K562 (cell line): ENCODE measurements around the gene SUSD3. TPM values are rescaled to one million over a fixed set of nuclear protein-coding genes. Genes with fewer than 3 reads are reported as not detected.

Experiments
- ATAC-seq: fragments of 200-7000 bp; cut with Tn5 transposase; 3 replicates; pipeline ENCODE4 v1.9.1; 2020; ENCODE audit warnings: moderate library complexity
- BruUV-seq: library from RNA; stranded (reverse); fragments of 400-500 nt; replicated peaks from 2 replicates; lab custom pipeline; 2021; lab: Mats Ljungman, UMichigan
- CTCF ChIA-PET: fragments of 300-600 bp; formaldehyde crosslinking; extraction: SDS; loops from one replicate; lab custom pipeline; 2021; ENCODE audit warnings: low intra/inter-chr PET ratio; lab: Yijun Ruan, JAX
- POLR2A ChIA-PET: fragments of 300-600, 350-650 bp; sonication (Branson Sonifier 250); formaldehyde crosslinking; extraction: SDS; loops from one replicate; lab custom pipeline; 2021; ENCODE audit warnings: antibody characterized with exemption, inconsistent platforms; lab: Yijun Ruan, JAX
- DNase-seq, 4 experiments: peaks; one replicate each; pipeline versions ENCODE4 v3.0.0 to v3.0.0-alpha.2; 2011 to 2018; ENCODE audit warnings: low spot score in 3 of 4, mixed read lengths in 3 of 4; ENCODE audit errors: extremely low read depth in 1 of 4
- FAIRE-seq: peaks from 2 replicates; lab custom pipeline; 2011; peaks lifted over from hg19 to GRCh38; lab: Jason Lieb, UNC
- H2AFZ ChIP-seq: 2 replicates; pipeline ENCODE4 v1.6.0; 2011; ENCODE audit warnings: low read depth, low read length, control low read depth, inconsistent platforms
- H3K27ac ChIP-seq: fragments of 200-600 bp; 3 replicates; pipeline ENCODE4 v1.8.0; 2011; ENCODE audit warnings: low read depth, mild to moderate bottlenecking, control low read depth, inconsistent platforms, low read length, moderate library complexity, mixed read lengths; ENCODE audit errors: extremely low read depth
- H3K27me3 ChIP-seq, 2 experiments: fragments of 300-600 bp in 1 of 2; 2 replicates in 1 of 2; 3 replicates in 1 of 2; pipeline versions ENCODE4 v1.6.0 to v1.8.0; 2011; ENCODE audit warnings: inconsistent platforms in 2 of 2, low read length in 2 of 2, mild to moderate bottlenecking in 1 of 2, mixed read lengths in 1 of 2, moderate library complexity in 1 of 2; ENCODE audit not compliant: control insufficient read depth in 2 of 2, insufficient read depth in 2 of 2
- H3K36me3 ChIP-seq: fragments of 300-600 bp; 3 replicates; pipeline ENCODE4 v1.8.0; 2011; ENCODE audit warnings: mild to moderate bottlenecking, low read length, inconsistent platforms; ENCODE audit not compliant: control insufficient read depth, insufficient read depth
- H3K4me1 ChIP-seq, 2 experiments: fragments of 200-600 bp in 1 of 2; replicated peaks in 1 of 2; 2 replicates in 1 of 2; 3 replicates in 1 of 2; pipeline versions ENCODE4 v1.5.1 to v1.8.0; 2011; ENCODE audit warnings: inconsistent platforms in 2 of 2, low read length in 2 of 2, mild to moderate bottlenecking in 1 of 2, mixed read lengths in 1 of 2, moderate library complexity in 1 of 2; ENCODE audit not compliant: control insufficient read depth in 2 of 2, insufficient read depth in 2 of 2
- H3K4me2 ChIP-seq: 2 replicates; pipeline ENCODE4 v1.6.1; 2011; ENCODE audit warnings: low read length, control low read depth, inconsistent platforms, mixed read lengths; ENCODE audit not compliant: insufficient read depth
- H3K4me3 ChIP-seq: fragments of 200-600 bp; sonication (generic), shearing (Covaris generic); 2 replicates; pipeline ENCODE4 v1.5.1; 2016; ENCODE audit warnings: control low read depth, inconsistent platforms
- H3K79me2 ChIP-seq: fragments of 200-600 bp; 3 replicates; pipeline ENCODE4 v1.8.0; 2011; ENCODE audit warnings: low read length, inconsistent platforms; ENCODE audit not compliant: control insufficient read depth, insufficient read depth
- H3K9ac ChIP-seq, 2 experiments: 2 replicates each; pipeline versions ENCODE4 v1.6.0 to v1.6.1; 2011; ENCODE audit warnings: low read depth in 2 of 2, low read length in 2 of 2, control low read depth in 1 of 2, inconsistent platforms in 1 of 2, mild to moderate bottlenecking in 1 of 2, mixed read lengths in 1 of 2; ENCODE audit not compliant: insufficient read depth in 1 of 2
- H3K9me1 ChIP-seq: one replicate; pipeline ENCODE4 v1.6.0; 2011; ENCODE audit warnings: inconsistent platforms, mild to moderate bottlenecking, low read length, moderate library complexity; ENCODE audit not compliant: control insufficient read depth, insufficient read depth
- H3K9me3 ChIP-seq: replicated peaks from 2 replicates; pipeline ENCODE4 v1.5.1; 2011; ENCODE audit warnings: low read depth, low read length, inconsistent platforms; ENCODE audit not compliant: control insufficient read depth, insufficient read depth
- H4K20me1 ChIP-seq: replicated peaks from 2 replicates; pipeline ENCODE4 v1.6.1; 2011; ENCODE audit warnings: low read length, inconsistent platforms, mixed read lengths; ENCODE audit not compliant: control insufficient read depth, insufficient read depth
- CBX2 ChIP-seq: fragments of 200-600 bp; sonication (generic); IDR thresholded peaks from one replicate; pipeline ENCODE4 v1.6.1; 2012; ENCODE audit warnings: mild to moderate bottlenecking, low read length, inconsistent platforms; ENCODE audit not compliant: insufficient read depth, poor library complexity, severe bottlenecking
- CC2D1A ChIP-seq: fragments of 450-650 bp; IDR thresholded peaks from 2 replicates; pipeline ENCODE4 v1.6.1; 2017; ENCODE audit warnings: mild to moderate bottlenecking
- DDX20 ChIP-seq: fragments of 450-650 bp; IDR thresholded peaks from 2 replicates; pipeline ENCODE4 v1.6.1; 2016; ENCODE audit warnings: missing genetic modification characterization, low read depth, mild to moderate bottlenecking, missing compliant biosample characterization, moderate library complexity
- E2F4 ChIP-seq: sonication (generic); formaldehyde crosslinking; IDR thresholded peaks from 2 replicates; pipeline ENCODE4 v1.8.0; 2022; ENCODE audit warnings: mild to moderate bottlenecking, low read depth, missing genetic modification reagents
- HIVEP1 ChIP-seq: fragments of 250-450 bp; sonication (Bioruptor Pico); IDR thresholded peaks from 2 replicates; pipeline ENCODE4 v1.4.0; 2020; ENCODE audit warnings: mild to moderate bottlenecking
- POLR2A ChIP-seq: fragments of 450-650 bp; conservative IDR thresholded peaks from 2 replicates; pipeline ENCODE4 v1.6.1; 2016
- STAT5A ChIP-seq: IDR thresholded peaks from 2 replicates; pipeline ENCODE4 v1.6.1; 2012; ENCODE audit warnings: low read length, inconsistent platforms, borderline replicate concordance
- TRIM24 ChIP-seq, 2 experiments: fragments of 450-650 bp; IDR thresholded peaks; 2 replicates each; pipeline ENCODE4 v1.6.1; 2016
- ZNF311 ChIP-seq: fragments of 250-450 bp; sonication (Bioruptor Pico); IDR thresholded peaks from 2 replicates; pipeline ENCODE4 v1.4.0; 2020; ENCODE audit warnings: mild to moderate bottlenecking, moderate library complexity
- ZNF347 ChIP-seq: fragments of 450-650 bp; formaldehyde crosslinking; IDR thresholded peaks from 2 replicates; pipeline ENCODE4 v1.4.0; 2020; ENCODE audit warnings: low read depth, mild to moderate bottlenecking, moderate library complexity
- WGBS: fragments of 100-300 bp; shearing (Covaris generic); methylation state at CpG from one replicate; pipeline ENCODE4 v1.1.6; 2016; ENCODE audit warnings: low coverage, mixed read lengths; ENCODE audit not compliant: insufficient coverage; ENCODE audit errors: missing lambda C conversion rate; 5-methylcytosine and 5-hydroxymethylcytosine counted together
- in situ Hi-C: fragments of 300-500 bp; cut with MboI; formaldehyde crosslinking; loops from 4 replicates; pipeline ENCODE4 v1.15.0; 2018; ENCODE audit warnings: inconsistent platforms, mixed read lengths
- intact Hi-C: fragments of 100-400 bp; cut with micrococcal nuclease; formaldehyde crosslinking; loops from 2 replicates; pipeline ENCODE4 v1.14.2; 2022
- polyA plus RNA-seq, 8 experiments: library from polyadenylated mRNA; depleted of rRNA in 4 of 8; stranded (reverse) in 5 of 8; unstranded in 3 of 8; fragments of >200 nt; fragmentation: Nextera tagmentation in 2 of 8; fragmentation: Illumina TruSeq in 1 of 8; extraction: Ambion mirVana in 2 of 8; extraction: Trizol in 1 of 8; gene quantifications; 2 replicates each; pipeline versions ENCODE4 v1.2.1 to v1.2.3, GENCODE V29; 2011 to 2014; ENCODE audit warnings: inconsistent platforms in 1 of 8, missing spikeins in 1 of 8
- total RNA-seq, 7 experiments: library from RNA; depleted of rRNA in 6 of 7; stranded (reverse); fragments of >200 nt in 6 of 7; fragmentation: Illumina TruSeq in 2 of 7; extraction: Trizol in 2 of 7; gene quantifications; 2 replicates each; pipeline versions ENCODE4 v1.2.1 to v1.2.3, GENCODE V29; 2011 to 2021; ENCODE audit warnings: low replicate concordance in 1 of 7
- TF ChIP-seq, protein P1 (sequence below): sonication (generic); formaldehyde crosslinking; IDR thresholded peaks from 2 replicates; pipeline ENCODE4 v1.8.0; 2023; ENCODE audit warnings: mild to moderate bottlenecking, missing genetic modification reagents
- TF ChIP-seq, protein P2 (sequence below): sonication (generic); formaldehyde crosslinking; IDR thresholded peaks from 2 replicates; pipeline ENCODE4 v1.9.0; 2022; ENCODE audit warnings: mild to moderate bottlenecking, missing genetic modification reagents
- TF ChIP-seq, protein P3 (sequence below): sonication (generic); formaldehyde crosslinking; IDR thresholded peaks from 2 replicates; pipeline ENCODE4 v1.8.0; 2022; ENCODE audit warnings: missing genetic modification reagents, mild to moderate bottlenecking, borderline replicate concordance

Gene SUSD3
- total and polyA plus RNA-seq, 9 of the 15 experiments (the other 6 are each of a cell fraction or from before 2014, with no cell fraction given), result 1.3 to 21.7 (median 11.4) TPM

- Histone ChIP-seq H3K79me2 (no peaks in the 10 kb centered on the region), H3K9me3 (no peaks in the 10 kb centered on the region), H3K4me1 (peaks cover 41 to 62% of the 10 kb centered on the region in 2 experiments), H3K4me3 (no peak overlapping the region), H3K9me1 (peaks cover 3% of the 10 kb centered on the region), H3K27ac (no peak overlapping the region), H3K9ac (peak overlapping the region in 1 of 2 experiments; percentile 46; a peak in 1 of 4 replicates), H3K27me3 (no peaks in the 10 kb centered on the region), H2AFZ (no peak overlapping the region), H3K36me3 (peaks cover 5% of the 10 kb centered on the region; the same call in 1 of the 3 replicates), H4K20me1 (no peaks in the 10 kb centered on the region), H3K4me2 (no peak overlapping the region)
- TF ChIP-seq CBX2, result no peak
- TF ChIP-seq STAT5A, result no peak
- no peak for FAIRE-seq
- no peak for ATAC-seq
- in situ Hi-C loops (no loop called here), intact Hi-C loops (no loop called here)
- WGBS, result 90% methylated on average over 12 of the region's 14 CpGs
- BruUV-seq, result no TSS peak
- DNase-seq, result no peak
- ChIA-PET CTCF (no interaction called here), POLR2A (interaction anchor here (1.0 kb wide), 1 partner anchor 15 kb away, joined by 5 read pairs; no protein-coding TSS in a partner anchor)
Measured at GRCh38 chr9:93110311-93110855, 51.9 kb downstream of the SUSD3 start.

DNA sequence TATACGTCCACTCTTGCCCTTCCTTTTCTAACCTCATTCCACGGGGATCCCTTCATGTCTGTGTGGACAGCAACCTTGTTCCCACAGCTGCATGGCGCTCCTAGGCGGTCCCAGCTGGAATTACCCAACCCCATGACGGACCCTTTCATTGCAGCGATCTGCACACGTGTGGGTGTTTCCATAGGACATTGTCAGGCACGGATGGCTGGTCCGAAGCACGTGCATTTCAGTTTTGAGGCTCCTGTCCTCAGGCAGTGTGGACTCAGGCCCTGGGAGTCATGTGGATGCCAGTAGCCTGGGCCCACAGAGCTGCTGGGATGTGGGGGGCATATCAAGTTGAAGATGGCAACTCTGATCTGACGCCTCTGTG, 52.5 kb downstream of the SUSD3 start:
- Histone ChIP-seq H3K27me3 (no peaks in the 10 kb centered on the region), H2AFZ (no peak overlapping the region), H3K4me1 (peaks cover 42 to 62% of the 10 kb centered on the region in 2 experiments), H3K79me2 (no peaks in the 10 kb centered on the region), H3K4me3 (no peak overlapping the region), H3K9me3 (no peaks in the 10 kb centered on the region), H3K9ac (peak overlapping the region in 1 of 2 experiments; percentile 46; a peak in 2 of 4 replicates), H3K9me1 (peaks cover 3% of the 10 kb centered on the region), H3K36me3 (peaks cover 5% of the 10 kb centered on the region; the same call in 1 of the 3 replicates), H3K4me2 (no peak overlapping the region), H3K27ac (no peak overlapping the region), H4K20me1 (no peaks in the 10 kb centered on the region)
- in situ Hi-C loops, result no loop called here
- intact Hi-C loops, result no loop called here
- POLR2A ChIA-PET, result no interaction called here
- no peak for FAIRE-seq
- ATAC-seq, result no peak
- 79% methylated on average over 11 of the region's 11 CpGs for WGBS
- no TSS peak for BruUV-seq
- no peak for DNase-seq
- CTCF ChIA-PET, result no interaction called here
- TF ChIP-seq HIVEP1 (CRISPR knock-in tag), result no peak
- TF ChIP-seq ZNF311 (CRISPR knock-in tag), result no peak
- no peak for TF ChIP-seq TRIM24 (IDR thresholded peaks at IDR 0.05)
- TF ChIP-seq DDX20, result no peak
- no peak for TF ChIP-seq E2F4 (CRISPR knock-in tag)
- TF ChIP-seq, protein P1, sequence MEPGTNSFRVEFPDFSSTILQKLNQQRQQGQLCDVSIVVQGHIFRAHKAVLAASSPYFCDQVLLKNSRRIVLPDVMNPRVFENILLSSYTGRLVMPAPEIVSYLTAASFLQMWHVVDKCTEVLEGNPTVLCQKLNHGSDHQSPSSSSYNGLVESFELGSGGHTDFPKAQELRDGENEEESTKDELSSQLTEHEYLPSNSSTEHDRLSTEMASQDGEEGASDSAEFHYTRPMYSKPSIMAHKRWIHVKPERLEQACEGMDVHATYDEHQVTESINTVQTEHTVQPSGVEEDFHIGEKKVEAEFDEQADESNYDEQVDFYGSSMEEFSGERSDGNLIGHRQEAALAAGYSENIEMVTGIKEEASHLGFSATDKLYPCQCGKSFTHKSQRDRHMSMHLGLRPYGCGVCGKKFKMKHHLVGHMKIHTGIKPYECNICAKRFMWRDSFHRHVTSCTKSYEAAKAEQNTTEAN (CRISPR knock-in tag), result no peak
- TF ChIP-seq ZNF347 (CRISPR knock-in tag), result no peak
- TF ChIP-seq, protein P2, sequence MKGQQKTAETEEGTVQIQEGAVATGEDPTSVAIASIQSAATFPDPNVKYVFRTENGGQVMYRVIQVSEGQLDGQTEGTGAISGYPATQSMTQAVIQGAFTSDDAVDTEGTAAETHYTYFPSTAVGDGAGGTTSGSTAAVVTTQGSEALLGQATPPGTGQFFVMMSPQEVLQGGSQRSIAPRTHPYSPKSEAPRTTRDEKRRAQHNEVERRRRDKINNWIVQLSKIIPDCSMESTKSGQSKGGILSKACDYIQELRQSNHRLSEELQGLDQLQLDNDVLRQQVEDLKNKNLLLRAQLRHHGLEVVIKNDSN (CRISPR knock-in tag), result no peak
- TF ChIP-seq POLR2A, result no peak
- TF ChIP-seq CC2D1A, result no peak
- TF ChIP-seq, protein P3, sequence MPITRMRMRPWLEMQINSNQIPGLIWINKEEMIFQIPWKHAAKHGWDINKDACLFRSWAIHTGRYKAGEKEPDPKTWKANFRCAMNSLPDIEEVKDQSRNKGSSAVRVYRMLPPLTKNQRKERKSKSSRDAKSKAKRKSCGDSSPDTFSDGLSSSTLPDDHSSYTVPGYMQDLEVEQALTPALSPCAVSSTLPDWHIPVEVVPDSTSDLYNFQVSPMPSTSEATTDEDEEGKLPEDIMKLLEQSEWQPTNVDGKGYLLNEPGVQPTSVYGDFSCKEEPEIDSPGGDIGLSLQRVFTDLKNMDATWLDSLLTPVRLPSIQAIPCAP, result no peak
